IPS-18c (cell line): ENCODE measurements around the gene NOX4.
"Not testable (repeated sequence)": the region's sequence is repeated elsewhere in the genome, so short reads cannot be mapped to it uniquely, and the experiment has no call there.

ENCODE experiments used
- H3K4me3 ChIP-seq: 2 replicates; pipeline ENCODE4 v1.7.0; 2013; ENCODE audit warnings: low read depth, mild to moderate bottlenecking, low read length, moderate library complexity; ENCODE audit not compliant: insufficient read depth
- H3K9me3 ChIP-seq: one replicate; pipeline ENCODE4 v1.6.1; 2013; ENCODE audit warnings: mild to moderate bottlenecking, low read length, moderate library complexity; ENCODE audit not compliant: control insufficient read depth, insufficient read depth

Gene NOX4

DNA sequence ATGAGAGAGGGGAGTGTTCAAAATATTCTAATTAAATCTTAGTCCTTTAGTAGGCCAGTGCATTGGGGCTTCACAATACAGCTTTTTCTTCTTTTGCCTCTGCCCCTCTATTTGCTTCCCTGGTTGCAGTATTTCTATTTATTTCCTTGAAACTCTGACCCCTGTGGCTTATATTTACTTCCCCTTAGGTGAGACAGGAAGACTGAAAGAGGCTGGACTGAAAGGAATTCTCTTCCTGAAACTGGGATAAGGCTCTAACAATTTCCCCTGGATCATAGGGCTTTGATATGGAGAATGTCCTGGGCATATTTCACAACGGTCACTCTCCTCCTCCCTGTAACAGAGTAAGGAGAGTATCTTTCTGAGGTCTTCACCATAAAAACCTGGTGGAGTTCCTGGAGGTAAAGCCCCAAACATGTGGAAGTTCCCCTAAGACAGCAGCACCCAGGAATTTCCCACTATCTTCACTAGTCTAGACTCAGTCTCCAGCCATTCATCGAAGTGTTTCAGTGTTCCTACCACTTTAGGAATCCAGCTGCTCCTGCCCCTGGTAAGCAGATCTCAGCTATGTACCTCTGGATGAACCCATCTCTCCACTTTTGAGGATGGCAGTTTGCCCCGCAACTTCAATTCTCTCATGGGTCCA is 210.0 kb downstream of the NOX4 start:
- not testable (repeated sequence) for H3K4me3 ChIP-seq, H3K9me3 ChIP-seq

DNA sequence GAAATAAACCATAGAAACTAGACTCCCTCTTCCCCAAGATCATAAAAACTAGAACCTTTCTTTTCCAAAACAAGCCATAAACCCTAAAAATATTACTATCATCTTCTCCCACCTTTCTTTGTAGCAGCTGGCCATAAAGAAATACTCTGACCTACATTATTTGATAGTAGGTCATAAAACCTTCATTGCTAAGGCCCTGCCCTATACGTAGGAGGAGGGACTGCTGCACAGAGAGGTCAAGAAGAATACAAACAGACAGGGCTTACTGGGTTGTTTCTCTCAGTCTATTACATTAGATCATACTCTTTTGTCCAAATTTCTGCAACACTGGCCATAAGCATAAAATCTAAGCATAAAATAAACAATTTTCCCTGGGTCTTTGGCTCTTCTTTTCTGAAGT is 212.0 kb downstream of the NOX4 start:
- Histone ChIP-seq H3K9me3 (no peaks in the 10 kb centered on the region), H3K4me3 (no peak overlapping the region)

DNA sequence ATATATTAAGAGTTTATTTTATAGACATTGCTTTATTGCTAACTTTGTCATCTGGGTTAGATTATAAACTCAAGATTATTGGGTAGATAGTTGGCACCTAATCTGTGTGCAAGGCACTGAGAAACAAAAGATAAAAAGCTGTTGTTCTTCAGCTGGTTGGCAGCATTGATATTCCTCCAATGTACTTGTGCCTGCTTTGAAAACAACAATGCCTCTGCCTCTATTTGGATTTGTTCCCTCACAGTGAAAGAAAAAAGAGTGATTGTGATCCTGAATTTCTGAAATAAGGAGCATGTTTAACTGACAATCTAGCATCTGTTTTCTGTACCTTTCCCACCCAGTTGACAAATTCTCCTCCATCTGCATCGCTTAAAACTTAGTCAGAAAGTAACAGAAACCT is 215.2 kb downstream of the NOX4 start:
- no peak overlapping the region for H3K4me3 ChIP-seq
- no peaks in the 10 kb centered on the region for H3K9me3 ChIP-seq
